LNCAP (cell line): ENCODE data around the gene UNC50.

ENCODE experiments used
- CTCF ChIP-seq: fragments of 450-650 bp; IDR thresholded peaks from 2 replicates; pipeline ENCODE4 v1.5.1; 2017; ENCODE audit warnings: mild to moderate bottlenecking

Gene UNC50

GRCh38 chr2:98578231-98578630 is 30.2 kb upstream of the UNC50 start:
- no peak for TF ChIP-seq CTCF

GRCh38 chr2:98579926-98580325 is 28.5 kb upstream of the UNC50 start:
- TF ChIP-seq CTCF: no peak

GRCh38 chr2:98580656-98581284 is 27.6 kb upstream of the UNC50 start:
- TF ChIP-seq CTCF: no peak

- TF ChIP-seq CTCF: no peak
Observed at GRCh38 chr2:98582523-98582922, 25.9 kb upstream of the UNC50 start.

- no peak for TF ChIP-seq CTCF
Observed at GRCh38 chr2:98583276-98583675, 25.1 kb upstream of the UNC50 start.

- no peak for TF ChIP-seq CTCF
Observed at GRCh38 chr2:98583816-98584618, 24.4 kb upstream of the UNC50 start.

- no peak for TF ChIP-seq CTCF
Observed at GRCh38 chr2:98585386-98585785, 23.0 kb upstream of the UNC50 start.
